Keratinocyte (primary cell): Measurements from ENCODE around the gene ATG10. TPM values are rescaled to one million over a fixed set of nuclear protein-coding genes. Genes with fewer than 3 reads are reported as not detected.

Experiments
- DNase-seq: peaks from one replicate; pipeline ENCODE4 v3.0.0-alpha.2; 2011; ENCODE audit warnings: low read depth, missing footprints, low spot score
- FAIRE-seq: peaks from 2 replicates; lab custom pipeline; 2011; peaks lifted over from hg19 to GRCh38; lab: Jason Lieb, UNC
- H2AFZ ChIP-seq: 2 replicates; pipeline ENCODE4 v1.6.0; 2012; ENCODE audit warnings: low read length, control low read depth, inconsistent platforms; ENCODE audit not compliant: control insufficient read depth
- H3K27ac ChIP-seq: 2 replicates; pipeline ENCODE4 v1.5.1; 2011; ENCODE audit warnings: low read length; ENCODE audit not compliant: control insufficient read depth, insufficient read depth
- H3K27me3 ChIP-seq: 3 replicates; pipeline ENCODE4 v1.6.0; 2011; ENCODE audit warnings: low read length; ENCODE audit not compliant: control insufficient read depth, insufficient read depth; ENCODE audit errors: extremely low read depth
- H3K36me3 ChIP-seq, 2 experiments: 2 replicates in 1 of 2; 3 replicates in 1 of 2; pipeline ENCODE4 v1.5.1; 2011; ENCODE audit warnings: low read length in 2 of 2, mild to moderate bottlenecking in 1 of 2; ENCODE audit not compliant: control insufficient read depth in 2 of 2, insufficient read depth in 2 of 2; ENCODE audit errors: extremely low read depth in 1 of 2
- H3K4me1 ChIP-seq: 3 replicates; pipeline ENCODE4 v1.5.1; 2011; ENCODE audit warnings: low read length; ENCODE audit not compliant: control insufficient read depth, insufficient read depth; ENCODE audit errors: extremely low read depth
- H3K4me2 ChIP-seq: 3 replicates; pipeline ENCODE4 v1.6.0; 2011; ENCODE audit warnings: low read depth, low read length; ENCODE audit not compliant: control insufficient read depth, insufficient read depth; ENCODE audit errors: extremely low read depth
- H3K4me3 ChIP-seq, 3 experiments: fragments of 200-600 bp in 1 of 3; sonication (generic) in 1 of 3; 2 replicates in 2 of 3; 3 replicates in 1 of 3; pipeline ENCODE4 v1.5.1; 2011 to 2016; ENCODE audit warnings: low read length in 3 of 3, mild to moderate bottlenecking in 3 of 3, control low read depth in 2 of 3, inconsistent platforms in 1 of 3, low read depth in 1 of 3, mixed read lengths in 1 of 3, mixed run types in 1 of 3, moderate library complexity in 1 of 3; ENCODE audit not compliant: control insufficient read depth in 2 of 3, insufficient read depth in 2 of 3; ENCODE audit errors: extremely low read depth in 1 of 3
- H3K79me2 ChIP-seq: 2 replicates; pipeline ENCODE4 v1.6.0; 2012; ENCODE audit warnings: low read length; ENCODE audit not compliant: control insufficient read depth, insufficient read depth
- H3K9ac ChIP-seq: 3 replicates; pipeline ENCODE4 v1.6.0; 2011; ENCODE audit warnings: low read length; ENCODE audit not compliant: control insufficient read depth, insufficient read depth; ENCODE audit errors: extremely low read depth
- H3K9me1 ChIP-seq: 3 replicates; pipeline ENCODE4 v1.6.0; 2011; ENCODE audit warnings: low read length; ENCODE audit not compliant: control insufficient read depth, insufficient read depth; ENCODE audit errors: extremely low read depth
- H3K9me3 ChIP-seq: 2 replicates; pipeline ENCODE4 v1.5.1; 2012; ENCODE audit warnings: low read depth, low read length; ENCODE audit not compliant: control insufficient read depth
- H4K20me1 ChIP-seq: 3 replicates; pipeline ENCODE4 v1.6.0; 2011; ENCODE audit warnings: low read length; ENCODE audit not compliant: control insufficient read depth, insufficient read depth; ENCODE audit errors: extremely low read depth
- CTCF ChIP-seq, 3 experiments: IDR thresholded peaks in 1 of 3; conservative IDR thresholded peaks in 1 of 3; optimal IDR thresholded peaks in 1 of 3; 2 replicates in 2 of 3; 3 replicates in 1 of 3; pipeline versions ENCODE3 to v1.5.1; 2011; ENCODE audit warnings: low read length in 3 of 3, mild to moderate bottlenecking in 3 of 3, moderate library complexity in 2 of 3, control low read depth in 1 of 3, inconsistent platforms in 1 of 3; ENCODE audit not compliant: insufficient read depth in 2 of 3; ENCODE audit errors: extremely low read depth in 1 of 3
- EZH2 ChIP-seq: IDR thresholded peaks from one replicate; pipeline ENCODE4 v1.6.1; 2012; ENCODE audit warnings: inconsistent platforms, mild to moderate bottlenecking, low read length, moderate library complexity
- dilution Hi-C: fragments of 300-500 bp; cut with MboI; formaldehyde crosslinking; loops from one replicate; pipeline ENCODE4 v1.7.0; 2020; ENCODE audit warnings: low sequenced_read_pairs; ENCODE audit not compliant: extremely low pct_ligation_motif_present
- polyA plus RNA-seq, 5 experiments: library from polyadenylated mRNA; depleted of rRNA in 3 of 5; stranded (reverse) in 3 of 5; stranded (forward) in 1 of 5; unstranded in 1 of 5; fragments of >200 nt; gene quantifications; 1 replicate in 1 of 5; 2 replicates in 3 of 5; 3 replicates in 1 of 5; pipeline versions ENCODE4 v1.2.1 to v1.2.3, GENCODE V29; 2011 to 2012; ENCODE audit warnings: missing spikeins in 2 of 5, low read depth in 1 of 5, low replicate concordance in 1 of 5

Gene ATG10
- polyA plus RNA-seq, 1 donor (not counting 4 experiments of a cell fraction or from before 2014, with no cell fraction given), result 5.4 TPM

GRCh38 chr5:82046276-82046647 lies 74.4 kb downstream of the ATG10 start:
- no peaks in the 10 kb centered on the region for H3K36me3 ChIP-seq
- H3K27ac ChIP-seq, result no peak overlapping the region
- H3K4me1 ChIP-seq, result peaks cover 8% of the 10 kb centered on the region
- no peaks in the 10 kb centered on the region for H3K9me3 ChIP-seq
- H3K4me3 ChIP-seq, result no peak overlapping the region
- DNase-seq (no peak), FAIRE-seq (no peak)
- dilution Hi-C loops, result no loop called here
- H3K27me3 ChIP-seq, result no peaks in the 10 kb centered on the region
- H3K79me2 ChIP-seq, result no peaks in the 10 kb centered on the region
- H3K4me2 ChIP-seq, result no peak overlapping the region
- H3K9ac ChIP-seq, result no peak overlapping the region
- TF ChIP-seq CTCF (optimal IDR thresholded peaks at IDR 0.05 in 1 of 3, IDR thresholded peaks at IDR 0.05 in 1 of 3, conservative IDR thresholded peaks at IDR 0.05 in 1 of 3; ENCODE audit: extremely low read depth in 1 of 3, insufficient read depth in 2 of 3, low read length in 3 of 3) (no peak), EZH2 (no peak)
- H4K20me1 ChIP-seq, result no peaks in the 10 kb centered on the region
- H2AFZ ChIP-seq, result no peak overlapping the region
- no peaks in the 10 kb centered on the region for H3K9me1 ChIP-seq

- H3K4me3 ChIP-seq, result no peak overlapping the region
- DNase-seq (no peak), FAIRE-seq (no peak)
- no peak overlapping the region for H3K27ac ChIP-seq
- H3K9me1 ChIP-seq, result no peaks in the 10 kb centered on the region
- no peaks in the 10 kb centered on the region for H3K27me3 ChIP-seq
- H3K9ac ChIP-seq, result no peak overlapping the region
- no peaks in the 10 kb centered on the region for H3K9me3 ChIP-seq
- H3K4me2 ChIP-seq, result no peak overlapping the region
- no peaks in the 10 kb centered on the region for H3K79me2 ChIP-seq
- H4K20me1 ChIP-seq, result no peaks in the 10 kb centered on the region
- peaks cover under 1% of the 10 kb centered on the region for H3K4me1 ChIP-seq
- H2AFZ ChIP-seq, result no peak overlapping the region
- TF ChIP-seq EZH2, result no peak
- no peak for TF ChIP-seq CTCF (optimal IDR thresholded peaks at IDR 0.05 in 1 of 3, IDR thresholded peaks at IDR 0.05 in 1 of 3, conservative IDR thresholded peaks at IDR 0.05 in 1 of 3; ENCODE audit: extremely low read depth in 1 of 3, insufficient read depth in 2 of 3, low read length in 3 of 3)
- no peaks in the 10 kb centered on the region for H3K36me3 ChIP-seq
- dilution Hi-C loops, result no loop called here
These were observed 79.1 kb downstream of the ATG10 start for GRCh38 chr5:82050955-82051354.
